Stimulated activated CD8-positive, alpha-beta memory T cell treated with anti-CD3 and anti-CD28 coated beads, Interleukin-7, amount 100 ng/mL, for 1 hour (primary cell): ENCODE measurements around the gene PPP2CA.
A peak's percentile ranks its signal among the peaks of the same experiment; 100 is the strongest.
"Not testable (repeated sequence)": the region's sequence is repeated elsewhere in the genome, so short reads cannot be mapped to it uniquely, and the experiment has no call there.

Source experiments
- DNase-seq, 2 donors: peaks; one replicate each; pipeline ENCODE4 v3.0.0-alpha.2; 2020; ENCODE audit warnings: low read depth in 2 of 2

The PPP2CA gene

DNA sequence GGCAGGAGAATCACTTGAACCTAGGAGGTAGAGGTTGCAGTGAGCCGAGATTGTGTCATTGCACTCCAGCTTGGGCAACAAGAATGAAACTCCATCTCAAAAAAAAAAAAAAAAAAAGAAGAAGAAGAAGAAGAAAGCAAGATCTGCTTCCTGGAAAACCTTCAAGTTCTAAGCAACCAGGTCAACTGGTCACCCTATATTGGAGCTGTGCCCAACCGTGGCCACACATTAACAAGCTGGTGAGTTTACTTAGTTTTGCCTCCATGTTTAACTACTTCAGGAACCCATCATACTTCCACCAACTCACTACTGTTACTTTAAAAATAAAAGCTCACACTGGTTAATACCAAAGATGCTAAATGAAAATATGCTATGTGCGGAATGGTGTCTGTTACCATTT lies 36.8 kb downstream of the PPP2CA start:
- no peak for DNase-seq

DNA sequence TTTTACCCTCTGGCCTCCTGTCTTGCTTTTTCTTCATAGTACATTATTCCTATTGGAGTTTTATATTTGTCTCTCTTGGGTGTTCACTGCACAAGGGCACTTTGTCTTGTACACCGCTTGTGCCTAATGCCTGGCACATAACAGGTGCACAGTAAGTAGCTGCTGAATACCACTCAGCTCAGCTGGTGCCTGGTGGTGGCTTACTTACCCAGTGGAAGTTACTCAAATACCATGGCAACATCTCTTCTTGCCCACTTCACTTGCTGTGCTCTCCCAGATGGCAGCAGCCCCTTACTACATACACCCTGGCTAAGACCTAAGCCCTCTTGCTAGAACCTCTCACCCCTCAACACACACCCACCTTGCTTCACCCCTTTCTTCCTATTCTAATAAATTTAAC lies 37.8 kb downstream of the PPP2CA start:
- no peak for DNase-seq

DNA sequence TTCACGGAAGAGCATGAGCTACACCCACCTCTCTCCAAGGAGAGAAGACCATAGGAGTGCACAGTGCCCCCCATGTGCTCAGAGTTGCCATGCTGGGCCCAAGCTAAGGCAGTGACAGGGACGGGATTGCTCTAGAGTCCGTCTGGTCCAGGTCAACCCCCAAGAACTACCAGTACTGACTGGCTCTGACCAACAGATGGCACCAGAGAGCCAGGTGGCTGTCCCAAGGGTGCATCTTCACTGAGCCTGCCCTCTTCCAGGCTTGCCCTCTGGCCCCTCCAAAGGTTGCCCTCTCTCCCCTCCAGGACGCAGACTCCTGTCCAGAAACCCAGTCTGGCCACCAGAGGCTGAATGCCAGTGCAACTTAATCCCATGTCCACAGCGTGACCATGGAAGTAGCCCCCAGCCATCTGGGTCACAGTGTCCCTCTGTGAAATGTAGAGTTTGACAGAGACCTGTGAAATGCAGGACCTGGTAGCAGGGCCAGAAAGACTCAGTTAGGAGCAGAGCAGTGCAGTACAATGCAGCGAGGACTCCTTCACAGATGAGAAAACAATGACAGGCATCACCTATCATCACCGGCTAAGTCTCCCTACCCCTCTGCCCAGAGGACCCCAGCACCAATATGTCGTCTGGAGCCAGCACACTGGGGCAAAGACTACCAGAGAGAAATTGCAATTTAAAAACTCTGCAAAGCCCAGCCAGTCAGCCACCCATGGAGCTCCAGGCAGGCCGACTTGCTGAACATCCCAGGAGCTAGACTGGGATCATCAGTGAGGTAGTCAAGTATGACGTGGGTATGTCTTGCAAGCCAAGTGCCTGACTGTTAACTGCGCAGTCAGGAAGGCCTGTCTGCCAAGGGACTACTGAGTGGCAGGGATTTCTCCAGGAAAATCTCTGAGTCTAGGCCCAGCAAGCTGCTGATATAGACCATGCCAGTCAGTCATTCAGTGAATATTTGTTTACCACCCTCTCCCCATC lies 41.4 kb downstream of the PPP2CA start:
- peak; percentile 40 to 51 for DNase-seq

DNA sequence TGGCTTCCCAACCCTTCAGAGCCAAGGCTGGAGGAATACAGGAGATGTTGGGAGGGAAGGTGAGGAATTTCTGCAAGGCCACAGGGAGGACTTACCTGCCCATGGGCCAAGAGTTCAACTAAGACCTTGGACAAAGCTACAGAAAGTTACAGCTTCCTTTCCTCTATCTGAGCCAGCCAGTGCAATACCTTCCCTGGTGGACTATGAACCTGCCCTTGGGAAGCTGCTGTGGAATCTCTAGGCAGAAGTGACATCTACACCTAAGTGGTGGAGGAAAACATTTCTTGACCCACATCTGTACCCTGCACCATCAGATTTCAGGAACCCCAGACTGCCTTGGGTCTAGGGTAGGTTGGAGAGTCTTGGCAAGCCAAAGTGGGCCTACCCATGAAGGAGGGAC lies 42.4 kb downstream of the PPP2CA start:
- no peak for DNase-seq

DNA sequence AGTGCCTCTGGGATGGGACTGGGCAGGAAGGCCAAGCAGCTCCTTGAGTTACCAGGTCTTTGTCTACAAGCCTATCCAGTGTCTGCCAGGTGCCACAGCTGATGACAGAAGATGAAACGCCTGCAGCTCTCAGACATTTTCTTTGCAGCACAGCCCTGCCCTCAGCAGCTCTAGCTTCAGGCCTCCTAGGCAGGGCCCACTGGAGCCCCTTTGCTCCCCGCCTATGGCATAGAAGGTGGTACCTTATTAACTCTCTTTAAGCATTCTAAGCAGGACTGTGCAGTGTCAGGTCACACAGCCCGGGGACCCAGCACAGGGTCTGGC lies 47.8 kb downstream of the PPP2CA start:
- DNase-seq: no peak

DNA sequence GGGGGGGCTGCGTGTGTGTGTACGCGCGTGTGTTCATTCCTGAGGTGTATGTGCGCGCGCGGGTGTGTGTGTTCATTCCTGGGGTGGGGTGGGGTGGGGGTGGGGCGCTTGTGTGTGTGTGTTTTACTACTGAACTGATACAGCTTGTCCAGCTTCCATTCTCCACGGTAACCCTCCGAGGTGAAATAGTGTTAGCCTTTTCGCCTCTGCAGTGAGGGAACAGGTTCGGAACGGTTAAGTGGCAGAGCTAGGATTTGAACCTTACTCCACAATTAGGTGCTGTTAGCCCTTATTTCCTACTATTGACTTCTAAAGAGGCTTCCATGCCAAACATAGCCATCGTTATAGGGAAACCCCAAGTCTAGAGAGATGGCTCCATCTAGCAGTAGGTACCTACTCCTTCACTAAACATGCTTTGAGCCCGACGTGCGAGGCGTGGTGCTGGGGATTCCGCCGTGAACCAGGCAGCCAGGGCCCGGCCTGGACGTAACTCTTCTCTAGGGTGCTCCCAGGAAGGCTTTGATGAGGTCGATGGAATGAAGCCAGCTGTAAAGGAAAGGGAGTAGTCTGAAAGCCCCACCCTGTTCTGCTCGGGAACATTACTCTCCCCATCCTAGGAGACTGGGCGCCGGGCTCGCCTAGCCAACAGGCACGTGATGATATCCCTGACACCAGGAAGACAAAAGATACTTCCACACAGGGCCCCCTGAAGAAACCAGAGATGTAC lies 48.3 kb downstream of the PPP2CA start:
- DNase-seq: no peak

DNA sequence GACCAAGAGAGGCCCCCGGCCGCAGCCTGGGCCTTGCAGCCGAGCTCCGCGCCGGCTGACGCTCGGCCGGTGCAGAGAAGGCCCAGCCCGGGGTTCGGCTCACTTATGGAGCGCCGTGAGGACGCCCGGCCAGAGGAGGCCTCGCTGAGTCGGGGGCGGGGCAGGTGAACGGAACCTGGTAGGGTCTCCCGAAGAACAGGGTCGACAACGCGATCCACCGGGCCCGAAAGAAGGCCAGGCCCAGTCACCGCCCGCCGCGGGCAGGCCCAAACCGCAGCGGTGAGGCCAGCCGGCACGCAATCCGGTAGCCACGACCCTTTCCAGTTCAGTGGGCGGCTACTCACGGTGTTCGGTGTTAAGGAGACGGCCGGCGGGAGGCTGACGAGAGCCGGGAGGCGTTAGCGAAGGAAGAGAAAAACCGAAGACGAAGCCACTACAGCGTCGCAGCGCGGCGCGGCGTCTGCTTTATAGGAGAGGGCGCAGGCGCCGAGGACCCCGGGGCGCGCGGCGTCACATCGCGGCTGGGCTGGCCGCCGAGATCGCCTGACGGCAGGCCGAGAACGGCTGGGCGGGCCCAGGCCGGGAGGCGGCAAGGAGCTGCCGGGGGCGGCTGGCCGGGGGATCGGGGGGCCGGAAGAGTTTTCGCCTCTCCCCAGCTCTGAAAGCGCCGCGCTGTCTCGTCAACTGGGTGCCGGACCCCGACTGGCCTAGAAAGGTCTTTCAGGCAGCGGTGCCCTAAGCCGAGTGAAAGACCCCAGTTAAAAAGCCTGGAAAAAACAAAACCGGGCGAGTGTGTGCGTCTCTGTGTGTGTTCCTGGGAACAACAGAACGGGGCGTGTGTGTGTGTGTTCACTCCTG lies 49.1 kb downstream of the PPP2CA start, which contains the start of gene SKP1:
SKP1 (minus strand) TSS at position 440 of the 858 bp plus-strand sequence. CDS start 2,928 bp downstream, outside the sequence.
- peak; percentile 64 to 71 for DNase-seq

DNA sequence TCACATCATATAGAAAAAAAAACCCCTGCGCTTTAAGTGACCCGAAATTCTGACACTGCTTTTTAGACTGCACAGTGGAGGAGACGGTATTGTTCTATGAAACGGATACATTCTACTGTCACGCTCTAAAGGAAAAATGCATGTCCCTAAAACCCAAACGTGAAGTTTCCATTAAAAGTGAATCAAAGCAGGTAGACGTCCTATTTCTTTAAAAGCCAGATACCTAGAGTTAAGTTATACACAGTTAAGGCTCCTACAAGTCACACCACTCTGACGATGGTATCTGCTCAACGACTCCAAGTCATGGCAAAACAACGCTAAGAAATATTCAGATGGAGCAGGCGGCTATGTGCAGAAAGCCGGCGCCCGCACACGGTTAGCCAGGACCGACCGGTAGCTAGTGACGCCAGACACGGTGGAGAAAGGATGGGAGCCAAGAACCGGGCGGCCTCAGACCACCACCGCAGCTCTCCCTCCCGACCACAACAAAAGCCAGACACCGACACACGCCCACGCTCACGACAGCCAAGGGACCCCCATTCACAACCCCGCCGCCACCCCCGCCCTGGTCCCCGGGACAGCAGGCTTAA lies 49.9 kb downstream of the PPP2CA start:
- DNase-seq: no peak

DNA sequence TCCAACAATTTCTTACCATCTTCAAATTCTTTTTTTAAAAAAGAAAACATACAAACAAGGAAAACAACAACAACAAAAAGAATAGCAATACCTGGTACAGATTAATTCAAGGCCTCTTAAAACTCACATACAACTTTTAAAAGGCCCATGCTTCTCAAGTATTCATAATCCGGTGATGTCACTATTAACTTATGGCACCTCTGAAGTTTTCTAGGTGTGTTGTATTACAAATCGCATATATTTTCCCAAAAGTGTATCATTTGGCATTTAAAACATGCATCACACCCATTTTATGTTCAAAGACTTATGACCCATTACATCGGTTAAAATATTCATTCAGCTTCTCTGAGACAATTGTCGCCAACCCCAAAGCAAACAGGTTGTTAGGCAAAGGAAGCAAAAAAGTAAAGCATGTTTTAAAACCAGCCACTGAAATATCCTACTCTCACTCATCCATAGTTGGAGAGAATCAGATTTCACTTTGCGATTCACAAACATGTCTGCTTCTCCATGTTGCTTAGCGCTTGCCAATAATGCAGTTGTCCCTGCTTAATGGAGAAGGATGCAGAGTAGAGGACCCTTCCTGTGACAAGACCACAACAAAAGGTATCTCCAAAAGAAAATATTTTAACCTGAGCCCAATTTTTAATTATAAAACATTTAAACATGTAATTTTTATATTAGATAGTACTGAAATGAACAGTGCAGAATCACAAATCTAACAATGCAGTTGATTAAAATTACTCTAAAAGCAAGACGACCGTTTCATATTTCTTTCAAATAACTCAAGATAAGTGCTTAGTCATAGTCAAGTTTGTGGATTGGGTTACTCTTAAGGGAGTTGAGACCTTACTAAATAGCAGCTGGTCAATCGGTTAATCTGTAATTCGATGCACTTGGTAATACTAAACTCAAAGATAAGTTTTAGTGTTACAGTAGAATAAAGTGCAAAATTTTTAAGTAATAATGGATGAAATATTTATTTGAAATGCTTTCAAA lies 50.7 kb downstream of the PPP2CA start:
- DNase-seq: no peak

DNA sequence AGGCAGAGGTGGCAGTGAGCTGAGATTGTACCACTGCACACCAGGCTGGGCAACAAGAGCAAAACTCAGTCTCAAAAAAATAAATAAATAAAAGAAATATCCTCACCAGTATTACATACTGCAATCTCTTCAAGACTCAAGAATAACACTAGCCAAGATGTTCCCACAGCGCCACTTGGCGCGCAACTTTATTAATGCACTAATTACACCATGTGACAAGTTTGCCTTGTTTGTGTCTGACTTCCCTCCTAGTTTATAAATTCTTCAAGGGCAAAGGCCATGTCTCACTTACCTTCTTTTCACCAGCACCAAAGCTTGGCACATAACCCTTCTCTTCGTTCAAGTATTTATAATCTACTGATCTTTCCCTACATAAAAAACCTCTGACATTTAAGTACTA lies 53.9 kb downstream of the PPP2CA start:
- no peak for DNase-seq

DNA sequence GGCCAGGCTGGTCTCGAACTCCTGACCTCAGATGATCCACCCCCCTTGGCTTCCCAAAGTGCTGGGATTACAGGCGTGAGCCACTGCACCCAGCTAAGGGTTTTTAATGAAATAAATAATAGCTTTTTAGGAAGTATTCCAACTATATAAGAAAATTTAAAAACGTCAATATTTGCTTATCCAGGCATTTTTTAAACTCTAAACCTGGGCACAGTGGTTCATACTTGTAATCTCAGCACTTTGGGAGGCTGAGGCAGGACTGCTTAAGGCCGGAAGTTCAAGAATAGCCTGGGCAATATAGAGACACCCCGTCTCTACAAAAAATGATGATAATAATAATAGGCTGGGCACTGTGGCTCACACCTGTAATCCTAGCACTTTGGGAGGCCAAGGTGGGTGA lies 63.3 kb downstream of the PPP2CA start:
- no peak for DNase-seq

DNA sequence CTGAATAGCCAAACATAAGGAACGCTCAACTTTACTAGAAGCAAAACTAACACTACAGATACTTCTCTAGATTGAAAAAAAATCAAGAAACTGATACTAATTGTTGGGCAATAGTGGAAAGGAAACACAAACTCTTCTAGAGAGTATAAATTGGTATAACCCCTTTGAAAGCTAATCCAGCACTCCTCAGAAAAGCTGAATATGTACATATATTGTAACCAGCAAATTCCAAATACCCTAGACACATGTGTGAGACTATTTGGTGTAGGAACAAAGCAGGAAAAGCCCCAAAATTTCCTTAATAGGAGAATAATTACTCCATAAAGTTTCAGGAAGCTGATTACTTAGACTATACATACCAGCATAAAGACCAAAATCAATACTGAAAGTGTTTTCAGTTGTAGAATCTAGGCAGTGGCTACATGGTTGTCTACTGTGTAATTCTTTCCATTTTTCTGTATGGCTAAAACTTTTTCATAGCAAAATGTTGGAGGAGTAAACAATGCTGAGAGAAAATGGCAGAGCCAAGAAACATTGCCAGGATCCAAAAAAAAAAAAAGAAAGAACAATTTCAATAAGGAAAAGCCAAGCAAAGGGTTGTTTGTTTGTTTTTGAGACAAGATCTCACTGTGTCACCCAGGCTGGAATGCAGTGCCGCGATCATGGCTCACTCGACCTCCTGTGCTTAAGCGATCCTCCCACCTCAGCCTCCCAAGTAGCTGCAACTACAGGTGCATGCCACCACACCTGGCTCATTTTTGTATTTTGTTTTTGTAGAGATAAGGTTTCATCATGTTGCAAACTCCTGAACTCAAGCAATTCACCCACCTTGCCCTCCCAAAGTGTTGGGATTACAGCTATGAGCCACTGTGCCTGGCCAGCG lies 64.1 kb downstream of the PPP2CA start:
- DNase-seq: no peak

DNA sequence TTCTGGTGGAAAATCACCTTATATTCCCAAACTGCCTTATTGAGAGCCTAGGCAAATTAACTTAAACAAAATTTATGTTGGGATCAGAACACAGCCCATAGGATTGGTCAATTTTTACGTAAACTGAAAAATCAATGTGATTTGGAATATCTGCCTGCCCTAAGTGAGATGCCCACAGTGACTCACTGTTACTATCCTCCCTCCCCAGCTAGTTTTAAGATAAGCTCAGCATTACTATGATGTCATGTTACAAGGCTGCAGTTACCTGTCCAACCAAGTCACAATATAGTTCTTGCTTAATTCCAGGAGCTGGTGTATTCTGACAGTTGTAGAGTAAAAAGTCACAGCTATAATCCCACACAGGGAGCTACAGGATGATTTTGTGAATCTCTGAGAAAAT lies 72.2 kb downstream of the PPP2CA start:
- no peak for DNase-seq

DNA sequence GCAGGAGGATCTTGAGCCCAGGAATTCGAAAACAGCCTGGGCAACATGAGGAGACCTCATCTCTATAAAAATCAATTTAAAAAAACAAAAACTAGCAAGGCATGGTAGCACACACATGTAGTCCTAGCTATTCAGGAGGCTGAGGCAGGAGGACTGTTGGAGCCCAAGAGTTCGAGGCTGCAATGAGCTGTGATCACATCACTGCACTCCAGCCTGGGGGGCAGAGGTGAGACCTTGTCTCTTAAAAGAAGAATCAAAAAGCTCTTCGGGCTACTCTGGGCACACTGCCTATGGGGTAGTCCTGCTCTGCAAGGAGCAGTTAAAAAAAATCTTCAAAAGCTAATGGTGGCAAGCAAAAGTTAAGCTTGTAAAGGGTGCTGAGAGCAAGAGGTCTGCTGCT lies 72.6 kb downstream of the PPP2CA start:
- no peak for DNase-seq

DNA sequence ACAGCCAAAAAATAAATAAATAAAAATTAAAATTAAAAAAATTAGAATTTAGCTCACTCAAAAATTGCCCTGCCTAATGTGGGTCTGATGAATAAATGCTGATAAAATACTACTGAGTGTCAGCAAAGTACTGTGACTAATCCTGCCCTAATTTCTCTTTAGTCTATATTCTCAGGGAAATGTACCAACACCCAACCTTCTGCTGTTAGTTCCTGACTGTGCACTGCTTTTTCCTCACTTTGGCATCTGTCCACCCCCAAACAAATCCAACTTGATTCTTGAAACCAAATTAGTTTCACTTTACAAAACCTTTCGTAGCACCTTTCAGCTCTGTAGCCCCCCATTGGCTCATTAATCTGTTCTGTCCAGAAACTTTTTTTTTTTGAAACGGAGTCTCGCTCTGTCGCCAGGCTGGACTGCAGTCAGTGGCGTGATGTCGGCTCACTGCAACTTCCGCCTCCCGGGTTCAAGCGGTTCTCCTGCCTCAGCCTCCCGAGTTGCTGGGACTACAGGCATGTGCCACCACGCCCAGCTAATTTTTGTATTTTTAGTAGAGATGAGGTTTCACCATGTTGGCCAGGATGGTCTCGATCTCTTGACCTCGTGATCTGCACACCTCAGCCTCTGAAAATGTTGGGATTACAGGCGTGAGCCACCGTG lies 73.6 kb downstream of the PPP2CA start:
- DNase-seq: not testable (repeated sequence)

DNA sequence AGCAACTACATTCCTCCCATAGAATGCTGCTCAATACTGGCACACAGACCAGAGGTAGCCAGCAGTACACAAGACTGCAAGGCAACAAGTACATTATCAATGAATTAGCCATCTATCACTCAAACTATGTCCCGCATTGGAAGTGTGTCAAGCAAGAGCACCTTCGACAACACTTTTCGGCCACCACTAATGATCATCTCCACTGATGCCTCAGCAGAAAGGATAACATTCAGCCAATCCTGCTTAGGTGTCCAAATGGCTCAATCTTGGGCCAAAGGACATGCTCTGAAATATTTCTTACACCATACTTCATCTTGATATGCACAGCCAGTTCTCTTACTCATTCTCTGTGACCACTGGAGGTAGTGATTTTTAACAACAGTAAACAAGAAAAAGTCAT lies 74.2 kb downstream of the PPP2CA start:
- DNase-seq: no peak

DNA sequence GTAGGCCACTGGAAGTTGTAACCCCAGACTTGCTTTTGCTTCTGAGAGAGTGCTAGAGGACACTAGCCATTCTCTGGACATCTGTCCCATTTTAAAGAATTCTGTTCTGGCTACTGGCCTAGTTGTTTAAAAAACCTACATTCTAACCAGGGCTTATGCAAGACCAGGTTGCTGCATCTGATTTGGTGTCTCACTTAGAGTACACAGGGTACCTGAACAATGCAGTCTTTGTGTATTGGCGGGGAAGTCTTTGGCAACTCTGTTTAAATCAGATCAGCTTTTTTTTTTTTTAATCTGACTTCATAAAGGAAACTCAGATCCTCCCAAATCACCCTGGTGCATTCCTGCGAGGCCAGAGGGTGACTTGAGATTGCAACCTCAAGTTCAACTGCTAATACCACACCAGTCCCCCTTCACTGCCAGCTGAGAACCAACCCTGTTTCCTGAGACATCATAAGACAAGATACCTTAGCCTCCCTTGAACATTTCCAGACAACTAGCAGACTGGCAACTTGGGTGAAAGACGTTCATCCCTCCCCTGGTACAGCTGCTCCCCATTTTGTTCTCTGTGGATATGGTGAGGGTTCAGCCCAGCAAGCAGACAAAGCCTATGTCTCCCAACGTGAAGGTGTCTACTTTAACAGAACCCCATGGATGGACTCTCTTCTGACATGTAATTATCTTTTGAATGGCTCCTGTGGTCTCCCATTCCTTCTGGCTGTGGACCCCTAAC lies 76.1 kb downstream of the PPP2CA start:
- DNase-seq: no peak

DNA sequence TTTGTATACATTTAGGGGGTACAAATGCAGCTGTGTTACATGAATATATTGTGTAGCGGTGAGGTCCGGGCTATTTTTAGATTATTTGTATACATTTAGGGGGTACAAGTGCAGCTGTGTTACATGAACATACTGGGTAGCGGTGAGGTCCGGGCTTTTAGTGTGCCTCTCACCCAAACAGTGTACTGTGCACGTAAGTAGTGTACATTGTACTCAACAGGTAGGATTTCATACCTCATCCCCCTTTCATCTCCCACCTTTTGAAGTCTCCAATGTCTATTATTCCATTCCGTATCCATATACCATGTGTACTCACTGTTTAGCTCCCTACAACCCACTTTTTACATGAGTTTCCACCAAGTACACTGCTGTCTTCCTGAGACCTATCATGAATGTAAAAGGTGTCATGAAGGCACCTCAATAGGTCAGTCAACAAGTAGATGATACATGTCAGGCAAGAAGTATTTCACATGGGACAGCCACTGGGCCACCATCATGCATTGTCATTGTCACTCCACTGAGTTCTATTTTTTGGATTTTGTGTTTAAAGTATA lies 76.8 kb downstream of the PPP2CA start:
- no peak for DNase-seq
